ENCODE results near the gene SLC32A1. TPM values are rescaled to one million over a fixed set of nuclear protein-coding genes. Genes with fewer than 3 reads are reported as not detected.

Gene SLC32A1
- total and polyA plus RNA-seq, 2 of the 4 experiments (the other 2 are of a cell fraction) = not detected

- in situ Hi-C loops (cut with MboI; ENCODE audit: low sequenced_read_pairs) (loop anchor here (25.0 kb wide), 1 partner anchor 278 kb away; no protein-coding TSS in a partner anchor), dilution Hi-C loops (cut with HindIII; ENCODE audit: low sequenced_read_pairs, unreplicated experiment) (no loop called here), intact Hi-C loops (cut with micrococcal nuclease) (no loop called here)
- H3K18ac ChIP-seq (ENCODE audit: low read depth, low read length) = no peak overlapping the region
- H3K9me1 ChIP-seq (ENCODE audit: insufficient read depth, low read length) = peaks cover 4% of the 10 kb centered on the region
- H2BK120ac ChIP-seq (ENCODE audit: low read depth, low read length) = no peak overlapping the region
- TF ChIP-seq CEBPB (IDR thresholded peaks at IDR 0.05; ENCODE audit: low read depth, low read length) (no peak), ELK1 (IDR thresholded peaks at IDR 0.05; ENCODE audit: borderline replicate concordance, low read depth, low read length) (no peak), MAFK (IDR thresholded peaks at IDR 0.05; ENCODE audit: low read depth, low read length) (no peak)
- TF ChIP-seq, protein P1, sequence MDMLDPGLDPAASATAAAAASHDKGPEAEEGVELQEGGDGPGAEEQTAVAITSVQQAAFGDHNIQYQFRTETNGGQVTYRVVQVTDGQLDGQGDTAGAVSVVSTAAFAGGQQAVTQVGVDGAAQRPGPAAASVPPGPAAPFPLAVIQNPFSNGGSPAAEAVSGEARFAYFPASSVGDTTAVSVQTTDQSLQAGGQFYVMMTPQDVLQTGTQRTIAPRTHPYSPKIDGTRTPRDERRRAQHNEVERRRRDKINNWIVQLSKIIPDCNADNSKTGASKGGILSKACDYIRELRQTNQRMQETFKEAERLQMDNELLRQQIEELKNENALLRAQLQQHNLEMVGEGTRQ (IDR thresholded peaks at IDR 0.05; ENCODE audit: low read depth, low read length) = no peak
- no peak for DNase-seq
- H3K4me1 ChIP-seq (ENCODE audit: control insufficient read depth, insufficient read depth, low read length) = no peaks in the 10 kb centered on the region
- no peaks in the 10 kb centered on the region for H3K9me3 ChIP-seq (ENCODE audit: control insufficient read depth, insufficient read depth, low read length)
- no TSS peak for BruUV-seq (replicated peaks)
- no peak overlapping the region for H3K56ac ChIP-seq (ENCODE audit: extremely low read depth, insufficient read depth, low read length)
- peaks cover 24% of the 10 kb centered on the region for H3K36me3 ChIP-seq (ENCODE audit: control insufficient read depth, insufficient read depth, low read length)
- no peak for ATAC-seq (ENCODE audit: low read depth)
- peaks cover 0 to 4% of the 10 kb centered on the region in 2 experiments; a peak in 1 of 4 replicates for H3K79me1 ChIP-seq (ENCODE audit: low read depth in 1 of 2, low read length in 2 of 2)
- H3K27me3 ChIP-seq (ENCODE audit: control insufficient read depth, insufficient read depth, low read length) = no peaks in the 10 kb centered on the region
- WGBS, 2 experiments (ENCODE audit: extremely low coverage in 2 of 2, insufficient read length in 1 of 2) = 94% methylated on average over 3 of the region's 7 CpGs; no CpG with 5 or more reads in 1 of the 2 experiments
- H3K23ac ChIP-seq (ENCODE audit: low read depth, low read length) = no peak overlapping the region
- no peak overlapping the region for H4K5ac ChIP-seq (ENCODE audit: low read depth, low read length)
- CTCF ChIA-PET = no interaction called here
- H2AK5ac ChIP-seq (ENCODE audit: low read depth, low read length) = no peak overlapping the region
- no peaks in the 10 kb centered on the region for H4K20me1 ChIP-seq (ENCODE audit: insufficient read depth, low read length)
- no peak overlapping the region for H3K4me2 ChIP-seq (ENCODE audit: low read depth, low read length)
- H3K14ac ChIP-seq (replicated peaks; ENCODE audit: low read depth, low read length) = no peak overlapping the region
- no peak overlapping the region for H3K27ac ChIP-seq (ENCODE audit: insufficient read depth, low read length)
- H4K8ac ChIP-seq (ENCODE audit: low read depth in 2 of 2, low read length in 2 of 2) = no peak overlapping the region
- no peak overlapping the region for H2BK20ac ChIP-seq (ENCODE audit: low read depth, low read length)
- POLR2A ChIA-PET (ENCODE audit: unreplicated experiment) = no interaction called here
- H2AK9ac ChIP-seq (replicated peaks; ENCODE audit: low read depth, low read length, poor library complexity) = no peak overlapping the region
- H3K4ac ChIP-seq (ENCODE audit: low read depth, low read length) = no peak overlapping the region
- H2BK5ac ChIP-seq (ENCODE audit: low read depth, low read length, poor library complexity, severe bottlenecking) = no peak overlapping the region
- H2AFZ ChIP-seq (replicated peaks; ENCODE audit: low read length, poor library complexity) = no peak overlapping the region
- no peak overlapping the region for H3K4me3 ChIP-seq (ENCODE audit: insufficient read depth, low read depth, low read length)
- H3K9ac ChIP-seq (ENCODE audit: low read depth, low read length) = no peak overlapping the region
- no peak overlapping the region for H4K91ac ChIP-seq (ENCODE audit: insufficient read depth, low read depth, low read length)
- H2BK15ac ChIP-seq (ENCODE audit: low read depth, low read length) = no peak overlapping the region
These were observed 34.8 kb downstream of the SLC32A1 start for GRCh38 chr20:38759106-38759505.

Data from IMR-90 (cell line).